Esophagus squamous epithelium (tissue), 5 donors: Measurements from ENCODE around the gene TTC8. TPM values are rescaled to one million over a fixed set of nuclear protein-coding genes. Genes with fewer than 3 reads are reported as not detected.

Experiments
- DNase-seq: peaks from one replicate; lab custom pipeline; 2025; lab: John Stamatoyannopoulos, UW
- H3K27ac ChIP-seq, 4 donors: fragments of 200-600 bp; sonication (generic); one replicate each; pipeline ENCODE4 v1.5.1; 2016 to 2019; ENCODE audit warnings: mild to moderate bottlenecking in 1 of 4
- H3K27me3 ChIP-seq, 4 donors: fragments of 200-600 bp; sonication (generic); 1 replicate in 3 of 4; 2 replicates in 1 of 4; pipeline versions ENCODE4 v1.5.1 to v1.6.0; 2017 to 2021; ENCODE audit warnings: antibody characterized with exemption in 1 of 4
- H3K36me3 ChIP-seq, 3 donors: fragments of 200-600 bp; sonication (generic); one replicate each; pipeline ENCODE4 v1.5.1; 2016 to 2019
- H3K4me1 ChIP-seq, 3 donors: fragments of 200-600 bp; sonication (generic); one replicate each; pipeline ENCODE4 v1.5.1; 2017 to 2019
- H3K4me3 ChIP-seq, 4 donors: fragments of 200-600 bp; sonication (generic); 1 replicate in 3 of 4; 2 replicates in 1 of 4; pipeline ENCODE4 v1.5.1; 2016 to 2019; ENCODE audit warnings: mild to moderate bottlenecking in 2 of 4, moderate library complexity in 1 of 4
- H3K9me3 ChIP-seq, 3 donors: fragments of 200-600 bp; sonication (generic); one replicate each; pipeline ENCODE4 v1.5.1; 2016 to 2019
- POLR2A ChIP-seq, 4 donors: fragments of 450-650 bp; IDR thresholded peaks; one replicate each; pipeline ENCODE4 v1.6.1; 2017; ENCODE audit warnings: antibody characterized with exemption in 4 of 4, mild to moderate bottlenecking in 4 of 4, moderate library complexity in 3 of 4
- WGBS, 2 donors: methylation state at CpG; one replicate each; pipeline ENCODE4 v1.1.5; 2018; 5-methylcytosine and 5-hydroxymethylcytosine counted together
- intact Hi-C: fragments of 100-400 bp; cut with DNase I; formaldehyde crosslinking; loops from one replicate; pipeline ENCODE4 v1.15.0; 2022
- total RNA-seq, 4 donors: library from RNA; depleted of rRNA; stranded (reverse); fragments of >200 nt; gene quantifications; one replicate each; pipeline ENCODE4 v1.1.0, GENCODE V29; 2016
- TF ChIP-seq, protein P1 (sequence below), 6 experiments: fragments of 450-650 bp in 4 of 6; fragments of 200-600 bp in 2 of 6; sonication (generic) in 2 of 6; IDR thresholded peaks; one replicate each; pipeline ENCODE4 v1.5.1; 2016 to 2019; ENCODE audit warnings: antibody characterized with exemption in 6 of 6, mild to moderate bottlenecking in 4 of 6, moderate library complexity in 4 of 6
- donor health status: DM: yes; HTN: yes; CAD: no.

TTC8 gene
- total RNA-seq, 4 donors from 2014 or later: 13.0 to 17.2 (median 15.8) TPM

DNA sequence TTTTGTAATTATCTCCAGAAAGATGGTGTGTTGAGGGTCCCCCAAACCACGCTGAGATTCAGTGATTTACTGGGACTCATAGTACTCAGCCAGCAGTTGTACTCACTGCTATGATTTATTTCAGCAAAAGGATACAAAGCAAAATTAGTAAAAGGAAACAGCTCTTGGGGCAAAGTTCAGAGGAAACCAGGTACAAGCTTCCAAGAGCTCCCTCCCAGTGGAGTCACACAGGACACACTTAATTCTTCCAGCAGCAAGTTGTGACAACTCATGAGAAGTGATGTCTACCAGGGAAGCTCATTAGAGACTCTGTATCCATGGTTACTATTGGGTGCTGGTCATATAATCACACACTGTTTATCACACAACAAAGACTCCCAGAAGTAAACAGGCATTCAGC lies 38.7 kb downstream of the TTC8 start:
- no peaks in the 10 kb centered on the region for H3K27me3 ChIP-seq
- H3K27ac ChIP-seq: no peak overlapping the region
- intact Hi-C loops: no loop called here
- no peaks in the 10 kb centered on the region for H3K9me3 ChIP-seq
- H3K4me1 ChIP-seq: no peaks in the 10 kb centered on the region
- DNase-seq: no peak
- no peak overlapping the region for H3K4me3 ChIP-seq
- H3K36me3 ChIP-seq: peaks cover 0 to 27% (median 0%) of the 10 kb centered on the region in 3 donors
- 100% methylated on average over 1 of the region's 1 CpG for WGBS, 2 donors
- no peak for TF ChIP-seq POLR2A (IDR thresholded peaks at IDR 0.05)
- TF ChIP-seq, protein P1, sequence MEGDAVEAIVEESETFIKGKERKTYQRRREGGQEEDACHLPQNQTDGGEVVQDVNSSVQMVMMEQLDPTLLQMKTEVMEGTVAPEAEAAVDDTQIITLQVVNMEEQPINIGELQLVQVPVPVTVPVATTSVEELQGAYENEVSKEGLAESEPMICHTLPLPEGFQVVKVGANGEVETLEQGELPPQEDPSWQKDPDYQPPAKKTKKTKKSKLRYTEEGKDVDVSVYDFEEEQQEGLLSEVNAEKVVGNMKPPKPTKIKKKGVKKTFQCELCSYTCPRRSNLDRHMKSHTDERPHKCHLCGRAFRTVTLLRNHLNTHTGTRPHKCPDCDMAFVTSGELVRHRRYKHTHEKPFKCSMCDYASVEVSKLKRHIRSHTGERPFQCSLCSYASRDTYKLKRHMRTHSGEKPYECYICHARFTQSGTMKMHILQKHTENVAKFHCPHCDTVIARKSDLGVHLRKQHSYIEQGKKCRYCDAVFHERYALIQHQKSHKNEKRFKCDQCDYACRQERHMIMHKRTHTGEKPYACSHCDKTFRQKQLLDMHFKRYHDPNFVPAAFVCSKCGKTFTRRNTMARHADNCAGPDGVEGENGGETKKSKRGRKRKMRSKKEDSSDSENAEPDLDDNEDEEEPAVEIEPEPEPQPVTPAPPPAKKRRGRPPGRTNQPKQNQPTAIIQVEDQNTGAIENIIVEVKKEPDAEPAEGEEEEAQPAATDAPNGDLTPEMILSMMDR (IDR thresholded peaks at IDR 0.05): no peak

DNA sequence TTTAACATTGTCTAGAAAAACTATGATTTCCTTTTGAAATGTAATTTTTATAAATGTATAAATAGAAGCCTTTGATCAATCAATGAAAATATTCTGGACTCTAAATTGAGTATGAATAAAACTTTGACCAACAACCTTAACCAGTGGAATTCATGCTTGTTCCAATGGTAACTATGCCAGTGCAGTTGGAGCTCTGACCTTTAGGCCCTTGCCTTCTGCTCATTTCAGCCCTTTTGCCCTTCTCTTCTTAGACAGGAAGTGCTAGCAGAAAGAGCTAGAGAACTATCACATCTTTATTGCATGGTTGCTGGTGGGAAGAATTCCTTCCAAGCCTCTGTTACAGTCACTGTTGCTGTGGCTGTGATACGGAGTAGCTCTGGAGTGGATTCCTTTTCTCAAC lies 39.7 kb downstream of the TTC8 start:
- no peak for TF ChIP-seq POLR2A (IDR thresholded peaks at IDR 0.05)
- TF ChIP-seq, protein P1 (IDR thresholded peaks at IDR 0.05): no peak
- WGBS, 2 donors: 83 to 100% methylated on average over 1 of the region's 1 CpG
- H3K4me1 ChIP-seq: no peaks in the 10 kb centered on the region
- H3K27ac ChIP-seq: no peak overlapping the region
- H3K36me3 ChIP-seq: peaks cover 0 to 17% (median 0%) of the 10 kb centered on the region in 3 donors
- H3K9me3 ChIP-seq: no peaks in the 10 kb centered on the region
- no peaks in the 10 kb centered on the region for H3K27me3 ChIP-seq
- H3K4me3 ChIP-seq: no peak overlapping the region
- DNase-seq: no peak
- intact Hi-C loops: no loop called here

DNA sequence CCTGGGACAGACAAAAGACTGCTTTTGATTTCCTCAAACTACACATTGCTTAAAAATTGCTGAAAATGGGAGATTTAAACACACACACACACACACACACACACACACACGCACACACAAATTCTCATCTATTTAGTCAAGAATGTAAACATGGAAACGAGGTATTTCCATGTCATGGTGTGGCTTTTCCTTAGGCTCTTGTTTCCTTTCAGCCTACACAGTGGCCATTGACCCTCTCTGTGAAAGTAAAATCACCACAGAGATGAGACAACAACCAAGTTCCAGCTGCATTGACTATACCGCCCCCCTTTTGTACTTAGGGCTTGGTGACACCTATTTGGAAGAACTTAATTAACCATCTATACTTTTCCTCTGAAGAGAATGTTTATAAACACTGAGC lies 41.9 kb downstream of the TTC8 start:
- H3K36me3 ChIP-seq: peaks cover 0 to 25% (median 0%) of the 10 kb centered on the region in 3 donors
- no peak overlapping the region for H3K27ac ChIP-seq
- intact Hi-C loops: loop anchor here (5.0 kb wide), 1 partner anchor 199 kb away; no protein-coding TSS in a partner anchor
- no peaks in the 10 kb centered on the region for H3K9me3 ChIP-seq
- TF ChIP-seq POLR2A (IDR thresholded peaks at IDR 0.05): no peak
- TF ChIP-seq, protein P1 (IDR thresholded peaks at IDR 0.05): no peak
- 79 to 84% methylated on average over 3 of the region's 3 CpGs for WGBS, 2 donors
- no peaks in the 10 kb centered on the region for H3K4me1 ChIP-seq
- H3K4me3 ChIP-seq: no peak overlapping the region
- no peaks in the 10 kb centered on the region for H3K27me3 ChIP-seq
- no peak for DNase-seq

DNA sequence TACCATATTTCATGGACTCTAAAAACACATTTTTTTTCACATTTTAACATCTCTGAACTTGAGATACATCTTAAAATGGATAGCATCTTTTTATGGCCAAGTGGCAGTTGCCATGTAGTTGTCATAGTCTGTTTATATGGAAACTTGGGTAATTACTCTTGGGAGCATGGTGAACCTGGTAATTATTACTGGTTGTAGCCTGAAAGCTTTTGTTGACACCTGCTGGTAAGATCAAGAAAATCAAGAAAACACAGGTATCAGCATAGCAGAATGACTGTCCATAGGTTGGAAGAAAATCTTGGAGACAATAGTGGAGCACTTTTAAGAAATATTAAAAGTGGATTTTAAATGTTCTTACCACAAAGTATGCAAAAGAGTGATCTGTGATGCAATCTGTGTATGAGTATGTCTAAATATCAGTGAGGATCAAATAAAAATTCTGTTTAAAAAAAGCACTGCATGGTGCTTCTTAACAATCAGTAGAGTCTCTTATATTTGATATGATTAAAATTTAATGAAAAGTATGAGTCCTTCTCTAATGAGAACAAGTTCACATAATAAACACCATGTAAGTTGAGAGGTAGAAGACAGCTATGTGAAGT lies 44.2 kb downstream of the TTC8 start:
- Histone ChIP-seq H3K4me3 (no peak overlapping the region), H3K4me1 (no peaks in the 10 kb centered on the region), H3K27me3 (no peaks in the 10 kb centered on the region), H3K36me3 (peaks cover 0 to 43% (median 0%) of the 10 kb centered on the region in 3 donors), H3K27ac (no peak overlapping the region), H3K9me3 (no peaks in the 10 kb centered on the region)
- intact Hi-C loops: loop anchor here (5.0 kb wide), 1 partner anchor 201 kb away; no protein-coding TSS in a partner anchor
- DNase-seq: no peak
- TF ChIP-seq, protein P1 (IDR thresholded peaks at IDR 0.05): peak in 4 of 6 experiments; percentile 38 to 63 (median 46)
- no peak for TF ChIP-seq POLR2A (IDR thresholded peaks at IDR 0.05)

DNA sequence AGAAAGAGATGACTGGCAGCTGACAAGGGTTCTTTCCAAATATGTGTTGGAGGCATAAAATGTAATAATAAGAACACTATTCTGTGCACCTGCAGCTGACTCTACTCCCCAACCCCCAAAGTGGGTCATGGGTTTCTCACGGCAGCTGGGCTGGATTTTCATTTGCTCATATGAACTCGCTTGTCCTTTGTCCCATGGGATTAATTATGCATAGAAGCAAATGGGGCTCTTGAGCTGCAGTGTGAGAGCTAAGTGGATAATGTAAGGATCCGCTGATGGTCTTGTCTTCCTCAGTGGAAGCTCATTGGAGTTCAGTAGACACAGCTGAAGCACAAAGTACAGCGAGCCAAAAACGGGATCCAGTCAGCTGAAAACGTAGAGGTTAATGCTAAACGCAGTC lies 46.3 kb downstream of the TTC8 start:
- Histone ChIP-seq H3K4me3 (no peak overlapping the region), H3K4me1 (no peaks in the 10 kb centered on the region), H3K9me3 (no peaks in the 10 kb centered on the region), H3K36me3 (peaks cover 0 to 49% (median 0%) of the 10 kb centered on the region in 3 donors), H3K27ac (no peak overlapping the region), H3K27me3 (no peaks in the 10 kb centered on the region)
- no peak for DNase-seq
- intact Hi-C loops: no loop called here
- 89 to 92% methylated on average over 7 of the region's 7 CpGs for WGBS, 2 donors
- TF ChIP-seq, protein P1 (IDR thresholded peaks at IDR 0.05): no peak
- TF ChIP-seq POLR2A (IDR thresholded peaks at IDR 0.05): no peak
